ENCODE data around the gene OXSR1. TPM values are rescaled to one million over a fixed set of nuclear protein-coding genes. Genes with fewer than 3 reads are reported as not detected.
"Not testable (repeated sequence)": the region's sequence is repeated elsewhere in the genome, so short reads cannot be mapped to it uniquely, and the experiment has no call there.

Gene OXSR1
- total RNA-seq, 4 donors from 2014 or later = 27.0 to 46.7 (median 32.9) TPM

DNA sequence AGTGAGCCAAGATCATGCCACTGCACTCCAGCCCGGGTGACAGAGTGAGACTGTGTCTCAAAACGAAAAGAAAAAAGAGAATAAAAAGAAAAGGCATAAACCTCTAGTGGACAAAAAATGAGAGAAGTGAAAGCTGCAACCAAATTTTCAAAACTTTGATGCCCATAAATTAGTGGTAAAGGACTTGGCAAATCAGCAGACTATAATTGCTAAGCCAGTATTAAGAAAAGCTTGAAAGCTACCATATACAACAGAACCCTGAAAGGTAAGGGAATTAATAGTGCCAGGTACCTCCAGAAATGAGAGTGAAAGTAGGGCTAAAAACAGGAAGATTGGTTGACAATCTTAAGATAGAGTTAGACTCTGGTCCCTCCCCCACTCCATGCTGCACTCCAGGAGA, 67.4 kb downstream of the OXSR1 start:
- Histone ChIP-seq H3K4me1 (no peaks in the 10 kb centered on the region), H3K9me3 (peaks cover 0 to 2% (median 0%) of the 10 kb centered on the region in 4 donors), H3K36me3 (peaks cover 8 to 61% (median 38%) of the 10 kb centered on the region in 4 donors), H3K27ac (replicated peaks in 1 of 4) (no peak overlapping the region), H3K4me3 (no peak overlapping the region), H3K27me3 (no peaks in the 10 kb centered on the region)
- TF ChIP-seq POLR2AphosphoS5 (IDR thresholded peaks at IDR 0.05) (no peak), EP300 (IDR thresholded peaks at IDR 0.05) (no peak), POLR2A (IDR thresholded peaks at IDR 0.05; ENCODE audit: low read depth) (no peak)
- TF ChIP-seq, protein P1, sequence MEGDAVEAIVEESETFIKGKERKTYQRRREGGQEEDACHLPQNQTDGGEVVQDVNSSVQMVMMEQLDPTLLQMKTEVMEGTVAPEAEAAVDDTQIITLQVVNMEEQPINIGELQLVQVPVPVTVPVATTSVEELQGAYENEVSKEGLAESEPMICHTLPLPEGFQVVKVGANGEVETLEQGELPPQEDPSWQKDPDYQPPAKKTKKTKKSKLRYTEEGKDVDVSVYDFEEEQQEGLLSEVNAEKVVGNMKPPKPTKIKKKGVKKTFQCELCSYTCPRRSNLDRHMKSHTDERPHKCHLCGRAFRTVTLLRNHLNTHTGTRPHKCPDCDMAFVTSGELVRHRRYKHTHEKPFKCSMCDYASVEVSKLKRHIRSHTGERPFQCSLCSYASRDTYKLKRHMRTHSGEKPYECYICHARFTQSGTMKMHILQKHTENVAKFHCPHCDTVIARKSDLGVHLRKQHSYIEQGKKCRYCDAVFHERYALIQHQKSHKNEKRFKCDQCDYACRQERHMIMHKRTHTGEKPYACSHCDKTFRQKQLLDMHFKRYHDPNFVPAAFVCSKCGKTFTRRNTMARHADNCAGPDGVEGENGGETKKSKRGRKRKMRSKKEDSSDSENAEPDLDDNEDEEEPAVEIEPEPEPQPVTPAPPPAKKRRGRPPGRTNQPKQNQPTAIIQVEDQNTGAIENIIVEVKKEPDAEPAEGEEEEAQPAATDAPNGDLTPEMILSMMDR (IDR thresholded peaks at IDR 0.05) = no peak
- WGBS = 77% methylated on average over 2 of the region's 2 CpGs
- intact Hi-C loops (cut with DNase I) = no loop called here
- DNase-seq (ENCODE audit: extremely low spot score) = no peak

DNA sequence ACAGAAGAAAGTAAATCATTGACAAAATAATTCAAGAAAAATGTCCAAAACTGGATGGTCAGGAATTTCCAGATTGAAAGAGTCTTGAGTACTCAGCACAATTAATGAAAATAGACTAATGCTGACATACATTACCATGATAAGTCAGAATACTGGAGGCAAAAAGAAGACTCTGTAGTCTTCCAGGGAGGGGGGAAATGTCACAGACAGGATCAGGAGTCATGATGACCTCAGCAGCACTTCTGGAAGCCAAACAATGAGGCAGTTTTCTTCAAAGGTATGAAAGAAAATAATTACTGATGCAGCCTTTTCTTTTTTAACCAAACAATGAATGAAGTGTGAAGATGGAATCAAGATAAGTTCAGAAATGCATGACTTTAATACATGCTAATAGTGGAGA, 70.1 kb downstream of the OXSR1 start:
- DNase-seq (ENCODE audit: extremely low spot score) = no peak

DNA sequence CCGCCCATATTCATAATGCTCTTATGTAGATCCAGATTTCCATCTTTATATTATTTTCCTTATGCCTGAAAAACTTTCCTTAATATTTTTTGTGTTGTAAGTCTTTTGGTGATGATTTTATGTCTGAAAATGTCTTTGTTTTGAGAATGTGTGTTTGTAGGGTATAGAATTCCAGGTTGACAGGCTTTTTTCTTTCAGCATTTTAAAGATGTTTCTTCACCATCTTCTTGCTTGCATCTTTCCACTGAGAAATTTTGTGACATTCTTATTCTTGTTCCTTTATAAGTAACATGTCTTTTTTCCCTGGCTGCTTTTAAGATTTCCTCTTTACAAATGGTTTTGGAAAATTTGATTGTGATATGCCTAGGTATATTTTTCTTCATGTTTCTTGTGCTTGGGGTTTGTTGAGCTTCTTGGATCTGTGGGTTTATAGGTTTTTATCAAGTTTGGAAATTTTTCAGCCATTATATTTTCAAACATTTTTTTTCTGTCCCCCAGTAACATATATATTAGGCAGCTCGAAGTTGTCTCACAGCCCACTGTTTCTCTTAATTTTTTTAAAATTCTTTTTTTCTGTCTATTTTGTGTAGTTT, 73.2 kb downstream of the OXSR1 start:
- intact Hi-C loops (cut with DNase I) = no loop called here
- no peaks in the 10 kb centered on the region for H3K4me1 ChIP-seq
- TF ChIP-seq POLR2A (IDR thresholded peaks at IDR 0.05; ENCODE audit: low read depth) = no peak
- TF ChIP-seq POLR2AphosphoS5 (IDR thresholded peaks at IDR 0.05) = no peak
- TF ChIP-seq EP300 (IDR thresholded peaks at IDR 0.05) = no peak
- TF ChIP-seq, protein P1 (IDR thresholded peaks at IDR 0.05) = no peak
- no peak overlapping the region for H3K27ac ChIP-seq (replicated peaks in 1 of 4)
- H3K27me3 ChIP-seq = no peaks in the 10 kb centered on the region
- H3K36me3 ChIP-seq = peaks cover 15 to 61% (median 39%) of the 10 kb centered on the region in 4 donors
- 93% methylated on average over 2 of the region's 2 CpGs for WGBS
- no peak overlapping the region for H3K4me3 ChIP-seq
- peaks cover 0 to 14% (median 6%) of the 10 kb centered on the region in 4 donors for H3K9me3 ChIP-seq
- DNase-seq (ENCODE audit: extremely low spot score) = no peak

More for the DNA sequence above, 70.1 kb downstream of the OXSR1 start:
- intact Hi-C loops (cut with DNase I) = no loop called here
- no peaks in the 10 kb centered on the region for H3K4me1 ChIP-seq
- H3K9me3 ChIP-seq = peaks cover 0 to 14% (median 6%) of the 10 kb centered on the region in 4 donors
- no peaks in the 10 kb centered on the region for H3K27me3 ChIP-seq
- H3K36me3 ChIP-seq = peaks cover 15 to 71% (median 47%) of the 10 kb centered on the region in 4 donors
- H3K27ac ChIP-seq (replicated peaks in 1 of 4) = no peak overlapping the region
- TF ChIP-seq, protein P1 (IDR thresholded peaks at IDR 0.05) = no peak
- no peak for TF ChIP-seq POLR2AphosphoS5 (IDR thresholded peaks at IDR 0.05)
- no peak for TF ChIP-seq EP300 (IDR thresholded peaks at IDR 0.05)
- no peak for TF ChIP-seq POLR2A (IDR thresholded peaks at IDR 0.05; ENCODE audit: low read depth)
- no peak overlapping the region for H3K4me3 ChIP-seq

GRCh38 chr3:38242812-38243211, 77.5 kb downstream of the OXSR1 start:
- H3K27ac ChIP-seq (replicated peaks in 1 of 4); intact Hi-C loops (cut with DNase I); DNase-seq (ENCODE audit: extremely low spot score); H3K4me3 ChIP-seq; H3K27me3 ChIP-seq: not testable (repeated sequence)
- Histone ChIP-seq H3K4me1 (peaks cover 0 to 10% (median 7%) of the 10 kb centered on the region in 4 donors), H3K36me3 (peaks cover 5 to 58% (median 21%) of the 10 kb centered on the region in 4 donors), H3K9me3 (peaks cover 0 to 12% (median 5%) of the 10 kb centered on the region in 4 donors)
- over 99% methylated on average over 4 of the region's 4 CpGs for WGBS

DNA sequence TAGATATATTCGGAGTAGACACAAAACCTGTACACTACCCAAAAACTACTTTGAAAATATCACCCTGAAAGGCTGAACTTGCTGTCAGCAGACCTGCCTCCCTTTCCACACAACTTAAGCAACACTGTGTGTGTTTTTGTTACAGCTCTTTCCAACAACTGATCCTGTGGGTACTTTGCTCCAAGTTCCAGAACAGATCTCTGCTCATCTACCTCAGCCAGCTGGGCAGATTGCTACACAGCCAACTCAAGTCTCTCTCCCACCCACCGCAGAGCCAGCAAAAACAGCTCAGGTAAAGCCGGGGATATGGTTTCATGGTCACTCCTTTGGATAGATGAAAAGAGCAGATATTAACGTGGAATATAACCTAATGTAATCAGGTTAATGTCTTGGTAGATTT, 80.6 kb downstream of the OXSR1 start:
- Histone ChIP-seq H3K4me1 (peaks cover 0 to 10% (median 8%) of the 10 kb centered on the region in 4 donors), H3K27ac (replicated peaks in 1 of 4) (no peak overlapping the region), H3K27me3 (no peaks in the 10 kb centered on the region), H3K36me3 (peaks cover 5 to 69% (median 33%) of the 10 kb centered on the region in 4 donors), H3K4me3 (no peak overlapping the region), H3K9me3 (no peaks in the 10 kb centered on the region)
- intact Hi-C loops (cut with DNase I) = loop anchor here (5.0 kb wide), 1 partner anchor 109 kb away; the partner anchor contains the start of genes ACAA1 and MYD88
- whole genome bisulfite sequencing = 88% methylated on average over 4 of the region's 4 CpGs
- DNase-seq (ENCODE audit: extremely low spot score) = no peak
- no peak for TF ChIP-seq EP300 (IDR thresholded peaks at IDR 0.05)
- TF ChIP-seq POLR2A (IDR thresholded peaks at IDR 0.05; ENCODE audit: low read depth) = no peak
- TF ChIP-seq, protein P1 (IDR thresholded peaks at IDR 0.05) = no peak
- TF ChIP-seq POLR2AphosphoS5 (IDR thresholded peaks at IDR 0.05) = no peak

All from esophagus muscularis mucosa (tissue), 4 donors.